MCF 10A (cell line): Measurements from ENCODE around the gene RAB3D. TPM values are rescaled to one million over a fixed set of nuclear protein-coding genes. Genes with fewer than 3 reads are reported as not detected.

ENCODE experiments used
- BruUV-seq: library from RNA; stranded (reverse); fragments of 400-500 nt; replicated peaks from 2 replicates; lab custom pipeline; 2021; lab: Mats Ljungman, UMichigan
- CTCF ChIA-PET: fragments of 300-600 bp; sonication (Branson Sonifier 250); formaldehyde crosslinking; extraction: SDS; loops from one replicate; lab custom pipeline; 2021; ENCODE audit warnings: antibody characterized with exemption, inconsistent platforms; lab: Yijun Ruan, JAX
- POLR2A ChIA-PET: fragments of 300-600, 350-650 bp; sonication (Branson Sonifier 250); formaldehyde crosslinking; extraction: SDS; loops from one replicate; lab custom pipeline; 2020; ENCODE audit warnings: antibody characterized with exemption, inconsistent platforms; lab: Yijun Ruan, JAX
- DNase-seq: peaks from one replicate; pipeline ENCODE4 v3.0.0-alpha.2; 2018; ENCODE audit not compliant: unreplicated experiment
- H3K27ac Mint-ChIP-seq: one replicate; pipeline ENCODE4 v1.8.0; 2022; ENCODE audit warnings: mild to moderate bottlenecking, low read depth, mixed read lengths; ENCODE audit not compliant: unreplicated experiment
- H3K27me3 Mint-ChIP-seq: one replicate; pipeline ENCODE4 v1.8.0; 2022; ENCODE audit warnings: mixed read lengths; ENCODE audit not compliant: insufficient read depth, unreplicated experiment
- H3K36me3 Mint-ChIP-seq: one replicate; pipeline ENCODE4 v1.8.0; 2022; ENCODE audit warnings: mild to moderate bottlenecking, moderate library complexity, mixed read lengths; ENCODE audit not compliant: insufficient read depth, unreplicated experiment
- H3K4me1 Mint-ChIP-seq: one replicate; pipeline ENCODE4 v1.8.0; 2022; ENCODE audit warnings: mixed read lengths; ENCODE audit not compliant: insufficient read depth, unreplicated experiment
- H3K4me3 Mint-ChIP-seq: one replicate; pipeline ENCODE4 v1.8.0; 2022; ENCODE audit warnings: mild to moderate bottlenecking, moderate library complexity, mixed read lengths; ENCODE audit not compliant: unreplicated experiment
- H3K9me3 Mint-ChIP-seq: one replicate; pipeline ENCODE4 v1.8.0; 2022; ENCODE audit warnings: mixed read lengths; ENCODE audit not compliant: unreplicated experiment
- intact Hi-C: fragments of 100-400 bp; cut with micrococcal nuclease; formaldehyde crosslinking; loops from 2 replicates; pipeline ENCODE4 v1.14.1; 2022
- total RNA-seq: library from RNA; stranded (reverse); gene quantifications from 2 replicates; pipeline ENCODE4 v1.2.3, GENCODE V29; 2022
- TF ChIP-seq, protein P1 (sequence below): fragments of 200-600 bp; IDR thresholded peaks from one replicate; pipeline ENCODE4 v1.8.0; 2022; ENCODE audit warnings: antibody characterized with exemption, mild to moderate bottlenecking; ENCODE audit not compliant: unreplicated experiment

RAB3D gene
- total RNA-seq, 1 experiment from 2014 or later, result 46.5 TPM

DNA sequence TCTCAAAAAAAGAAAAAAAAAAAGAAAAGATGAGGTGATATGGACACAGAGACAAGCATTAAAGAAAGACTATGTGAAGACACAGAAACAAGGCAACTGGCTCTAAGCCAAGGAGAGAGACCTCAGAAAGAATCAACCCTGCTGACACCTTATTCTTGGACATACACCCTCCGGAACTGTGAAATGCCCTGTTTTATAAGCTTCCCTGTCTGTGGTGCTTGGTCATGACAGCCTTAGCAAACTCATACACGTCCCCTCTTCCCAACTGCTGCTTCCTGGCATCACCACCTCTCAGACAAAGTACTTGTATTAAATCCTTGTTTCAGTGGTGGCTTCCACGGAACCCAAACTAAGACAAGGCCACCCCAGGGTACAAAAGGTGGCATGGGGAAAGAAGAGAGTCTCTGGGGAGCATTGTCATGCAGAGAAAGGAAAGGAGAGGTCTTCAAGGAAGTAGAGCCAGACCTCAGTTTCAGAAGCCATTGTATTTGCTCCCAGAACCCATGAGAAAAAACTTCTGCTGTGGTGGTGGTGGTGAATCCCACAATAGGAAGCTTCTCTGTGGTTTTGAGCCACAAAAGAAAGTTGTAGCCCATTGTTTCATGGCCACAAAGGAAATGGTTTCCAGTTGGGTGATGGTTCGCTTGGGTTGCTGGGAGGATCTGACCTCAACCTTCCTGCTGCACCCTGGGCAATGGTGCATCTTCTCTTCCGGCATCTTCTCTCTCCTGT, 59.8 kb downstream of the RAB3D start:
- no peak overlapping the region for H3K4me3 Mint-ChIP-seq
- H3K27me3 Mint-ChIP-seq, result no peaks in the 10 kb centered on the region
- BruUV-seq, result no TSS peak
- peaks cover 6% of the 10 kb centered on the region for H3K4me1 Mint-ChIP-seq
- no peaks in the 10 kb centered on the region for H3K9me3 Mint-ChIP-seq
- CTCF ChIA-PET, result no interaction called here
- intact Hi-C loops, result no loop called here
- no peak for DNase-seq
- H3K27ac Mint-ChIP-seq, result no peak overlapping the region
- POLR2A ChIA-PET, result interaction anchor here (0.7 to 2.1 kb wide), 2 partner anchors 11 to 301 kb away, joined by 3 to 7 read pairs; no protein-coding TSS in a partner anchor
- peaks cover 4% of the 10 kb centered on the region for H3K36me3 Mint-ChIP-seq
- TF ChIP-seq, protein P1, sequence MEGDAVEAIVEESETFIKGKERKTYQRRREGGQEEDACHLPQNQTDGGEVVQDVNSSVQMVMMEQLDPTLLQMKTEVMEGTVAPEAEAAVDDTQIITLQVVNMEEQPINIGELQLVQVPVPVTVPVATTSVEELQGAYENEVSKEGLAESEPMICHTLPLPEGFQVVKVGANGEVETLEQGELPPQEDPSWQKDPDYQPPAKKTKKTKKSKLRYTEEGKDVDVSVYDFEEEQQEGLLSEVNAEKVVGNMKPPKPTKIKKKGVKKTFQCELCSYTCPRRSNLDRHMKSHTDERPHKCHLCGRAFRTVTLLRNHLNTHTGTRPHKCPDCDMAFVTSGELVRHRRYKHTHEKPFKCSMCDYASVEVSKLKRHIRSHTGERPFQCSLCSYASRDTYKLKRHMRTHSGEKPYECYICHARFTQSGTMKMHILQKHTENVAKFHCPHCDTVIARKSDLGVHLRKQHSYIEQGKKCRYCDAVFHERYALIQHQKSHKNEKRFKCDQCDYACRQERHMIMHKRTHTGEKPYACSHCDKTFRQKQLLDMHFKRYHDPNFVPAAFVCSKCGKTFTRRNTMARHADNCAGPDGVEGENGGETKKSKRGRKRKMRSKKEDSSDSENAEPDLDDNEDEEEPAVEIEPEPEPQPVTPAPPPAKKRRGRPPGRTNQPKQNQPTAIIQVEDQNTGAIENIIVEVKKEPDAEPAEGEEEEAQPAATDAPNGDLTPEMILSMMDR, result no peak

DNA sequence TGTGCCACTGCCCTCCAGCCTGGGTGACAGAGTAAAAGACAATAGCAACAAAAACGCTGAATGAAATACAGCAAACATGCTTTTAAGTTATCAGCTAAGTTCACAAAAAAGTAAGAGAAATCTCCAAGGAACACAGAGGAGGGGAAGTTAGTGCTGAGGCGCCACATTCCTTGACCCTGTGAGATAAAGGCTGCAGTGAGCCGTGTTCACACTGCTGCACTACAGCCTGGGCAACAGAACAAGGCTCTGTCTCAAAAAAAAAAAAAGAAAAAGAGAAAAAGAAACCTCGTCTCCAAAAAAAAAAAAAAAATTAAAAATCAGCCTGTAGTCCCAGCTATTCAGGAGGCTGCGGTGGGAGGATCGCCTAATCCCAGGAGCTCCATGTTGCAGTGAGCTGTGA, 60.8 kb downstream of the RAB3D start:
- DNase-seq, result no peak
- Mint-ChIP-seq H3K4me1 (peaks cover 6% of the 10 kb centered on the region), H3K9me3 (no peaks in the 10 kb centered on the region), H3K27ac (no peak overlapping the region), H3K27me3 (no peaks in the 10 kb centered on the region), H3K4me3 (no peak overlapping the region), H3K36me3 (peaks cover 4% of the 10 kb centered on the region)
- ChIA-PET CTCF (interaction anchor here (0.6 to 0.7 kb wide), 3 partner anchors 12 to 421 kb away, joined by 3 to 5 read pairs (median 4); no protein-coding TSS in a partner anchor), POLR2A (interaction anchor here (2.1 kb wide), 1 partner anchor 10 kb away, joined by 7 read pairs; no protein-coding TSS in a partner anchor)
- TF ChIP-seq, protein P1, result no peak
- BruUV-seq, result no TSS peak
- intact Hi-C loops, result no loop called here

DNA sequence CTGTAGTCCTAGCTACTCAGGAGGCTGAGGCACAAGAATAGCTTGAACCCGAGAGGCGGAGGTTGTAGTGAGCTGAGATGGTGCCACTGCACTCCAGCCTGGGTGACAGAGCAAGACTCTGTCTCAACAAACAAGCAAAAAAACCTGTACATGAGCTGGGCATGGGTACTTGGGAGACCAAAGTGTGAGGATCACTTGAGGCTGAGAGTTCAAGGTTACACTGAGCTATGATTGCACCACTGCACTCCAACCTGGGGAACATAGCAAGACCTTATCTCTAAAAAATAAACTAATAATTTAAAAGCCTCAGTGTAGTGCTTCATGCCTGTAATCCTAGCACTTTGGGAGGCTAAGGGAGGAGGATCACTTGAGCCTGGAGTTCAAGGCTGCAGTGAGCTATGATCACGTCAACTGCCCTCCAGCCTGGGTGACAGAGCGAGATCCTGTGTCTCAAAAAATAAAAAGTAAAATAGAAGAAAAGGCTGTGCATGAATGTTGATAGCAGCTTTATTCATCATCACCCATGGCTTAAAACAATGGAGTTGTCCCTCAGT, 64.8 kb downstream of the RAB3D start:
- ChIA-PET POLR2A (no interaction called here), CTCF (interaction anchor here (0.5 to 1.1 kb wide), 4 partner anchors 25 to 250 kb away, joined by 3 to 6 read pairs (median 3); no protein-coding TSS in a partner anchor)
- Mint-ChIP-seq H3K27me3 (no peaks in the 10 kb centered on the region), H3K9me3 (no peaks in the 10 kb centered on the region), H3K4me3 (no peak overlapping the region), H3K36me3 (peaks cover 3% of the 10 kb centered on the region), H3K27ac (no peak overlapping the region), H3K4me1 (peaks cover under 1% of the 10 kb centered on the region)
- intact Hi-C loops, result no loop called here
- DNase-seq, result no peak
- BruUV-seq, result no TSS peak
- TF ChIP-seq, protein P1, result no peak

DNA sequence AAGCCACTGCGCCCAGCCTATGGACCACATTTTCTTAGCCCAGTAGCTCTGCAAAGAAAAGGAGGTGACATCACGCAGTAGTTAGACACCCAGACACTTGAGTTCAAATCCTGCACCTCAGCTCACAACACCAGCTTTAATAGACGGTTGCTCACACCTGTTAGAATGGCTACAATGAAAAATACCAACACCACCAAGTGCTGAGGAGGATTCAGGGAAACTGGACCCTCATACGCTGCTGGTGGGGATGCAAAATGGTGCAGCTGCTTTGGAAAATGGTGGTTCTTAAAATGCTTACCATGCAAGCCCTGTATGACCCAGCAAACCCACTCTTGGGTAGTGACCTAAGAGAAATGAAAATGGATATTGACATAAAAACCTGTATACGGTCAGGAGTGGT, 65.5 kb downstream of the RAB3D start:
- intact Hi-C loops, result no loop called here
- no peaks in the 10 kb centered on the region for H3K9me3 Mint-ChIP-seq

More for the DNA sequence above, 65.5 kb downstream of the RAB3D start:
- peaks cover 5% of the 10 kb centered on the region for H3K36me3 Mint-ChIP-seq
- no peak overlapping the region for H3K4me3 Mint-ChIP-seq
- DNase-seq, result no peak
- H3K27ac Mint-ChIP-seq, result no peak overlapping the region
- no peaks in the 10 kb centered on the region for H3K27me3 Mint-ChIP-seq
- peaks cover 6% of the 10 kb centered on the region for H3K4me1 Mint-ChIP-seq
- BruUV-seq, result no TSS peak
- POLR2A ChIA-PET, result no interaction called here
- CTCF ChIA-PET, result interaction anchor here (0.5 to 1.1 kb wide), 2 partner anchors 25 to 149 kb away, joined by 3 to 6 read pairs; no protein-coding TSS in a partner anchor
- TF ChIP-seq, protein P1, result no peak
